ENCODE measurements around the gene SLC1A7.

SLC1A7 gene

DNA sequence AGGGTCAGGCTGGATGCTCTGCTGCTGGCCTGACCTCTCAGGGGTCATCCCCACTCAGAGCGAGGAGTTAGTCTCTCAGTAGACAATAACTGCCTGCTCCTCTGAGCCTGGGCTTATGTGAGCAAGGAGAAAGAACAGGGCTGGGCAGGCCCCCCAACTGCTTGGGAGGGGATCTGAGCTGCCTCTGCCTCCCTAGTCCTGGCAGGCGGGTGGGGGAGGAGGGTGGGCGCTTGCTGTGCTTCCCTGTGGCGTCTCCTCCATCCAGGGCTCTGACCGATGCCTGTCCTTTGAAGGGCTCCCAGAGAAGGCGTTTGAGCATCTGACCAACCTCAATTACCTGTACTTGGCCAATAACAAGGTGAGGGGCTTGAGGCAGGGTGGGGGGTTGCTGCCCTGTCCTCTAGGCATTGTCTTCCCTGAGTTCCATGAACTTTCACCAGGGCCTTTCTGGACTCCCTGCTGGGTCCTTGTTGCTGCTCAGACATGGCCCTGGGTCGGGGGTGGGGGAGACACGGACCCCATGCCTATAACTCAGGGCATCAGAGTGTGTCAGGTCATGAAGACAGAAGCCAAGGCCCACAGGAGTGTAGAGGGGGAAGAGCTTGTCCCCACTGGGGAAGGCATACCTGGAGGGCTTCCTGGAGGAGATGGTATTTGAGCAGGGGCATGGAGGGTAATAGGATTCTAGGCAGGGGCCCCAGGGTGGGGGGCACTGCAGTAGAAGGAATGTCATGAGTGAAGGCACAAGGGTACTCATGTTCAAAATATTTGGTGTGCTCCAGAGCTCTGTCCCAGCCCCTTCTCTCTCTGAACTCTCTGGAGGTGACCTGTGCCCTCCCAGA is 67.9 kb downstream of the SLC1A7 start:
- FAIRE-seq (no peak), DNase-seq (ENCODE audit: insufficient read length, low spot score) (no peak)
- TF ChIP-seq TAF1 (IDR thresholded peaks at IDR 0.05; ENCODE audit: low read depth, low read length) (no peak), POLR2AphosphoS5 (IDR thresholded peaks at IDR 0.05; ENCODE audit: low read depth, low read length) (no peak), SPI1 (IDR thresholded peaks at IDR 0.05; ENCODE audit: low read depth, low read length) (no peak), POLR2A (IDR thresholded peaks at IDR 0.05; ENCODE audit: low read depth, low read length) (no peak), PAX5 (IDR thresholded peaks at IDR 0.05; ENCODE audit: insufficient read depth, low read length, severe bottlenecking) (no peak), POU2F2 (IDR thresholded peaks at IDR 0.05; ENCODE audit: low read depth, low read length) (no peak)

- DNase-seq (ENCODE audit: insufficient read length, low spot score) = no peak
- TF ChIP-seq POU2F2 (IDR thresholded peaks at IDR 0.05; ENCODE audit: low read depth, low read length) (no peak), POLR2A (IDR thresholded peaks at IDR 0.05; ENCODE audit: low read depth, low read length) (no peak), POLR2AphosphoS5 (IDR thresholded peaks at IDR 0.05; ENCODE audit: low read depth, low read length) (no peak), PAX5 (IDR thresholded peaks at IDR 0.05; ENCODE audit: insufficient read depth, low read length, severe bottlenecking) (no peak), TAF1 (IDR thresholded peaks at IDR 0.05; ENCODE audit: low read depth, low read length) (no peak), SPI1 (IDR thresholded peaks at IDR 0.05; ENCODE audit: low read depth, low read length) (no peak)
- FAIRE-seq = no peak
Observed at GRCh38 chr1:53073868-53074311, 68.5 kb downstream of the SLC1A7 start.

DNA sequence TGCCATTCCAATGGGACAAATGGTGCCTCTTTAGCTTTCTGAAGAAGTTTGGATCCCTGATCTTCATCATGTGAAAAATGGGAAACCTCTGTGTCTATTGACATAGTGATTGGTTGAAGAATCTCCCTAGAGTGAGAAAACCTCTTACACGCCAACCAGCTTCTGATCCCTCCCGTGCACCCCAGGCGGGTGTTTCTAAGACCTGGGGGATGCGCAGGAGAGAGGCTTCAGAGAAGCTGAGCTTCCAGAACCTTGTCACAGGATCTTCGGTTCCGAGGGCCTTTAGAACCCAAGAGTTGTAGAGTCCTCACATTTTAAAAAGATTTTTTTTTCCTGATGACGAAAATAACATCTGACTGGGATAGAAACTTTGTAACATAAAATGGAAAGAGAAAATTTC is 69.2 kb downstream of the SLC1A7 start:
- DNase-seq (ENCODE audit: insufficient read length, low spot score) (no peak), FAIRE-seq (no peak)
- no peak for TF ChIP-seq POLR2AphosphoS5 (IDR thresholded peaks at IDR 0.05; ENCODE audit: low read depth, low read length)
- no peak for TF ChIP-seq PAX5 (IDR thresholded peaks at IDR 0.05; ENCODE audit: insufficient read depth, low read length, severe bottlenecking)
- no peak for TF ChIP-seq SPI1 (IDR thresholded peaks at IDR 0.05; ENCODE audit: low read depth, low read length)
- no peak for TF ChIP-seq TAF1 (IDR thresholded peaks at IDR 0.05; ENCODE audit: low read depth, low read length)
- no peak for TF ChIP-seq POU2F2 (IDR thresholded peaks at IDR 0.05; ENCODE audit: low read depth, low read length)
- TF ChIP-seq POLR2A (IDR thresholded peaks at IDR 0.05; ENCODE audit: low read depth, low read length) = no peak

GRCh38 chr1:53071915-53072314 is 70.5 kb downstream of the SLC1A7 start:
- FAIRE-seq (no peak), DNase-seq (ENCODE audit: insufficient read length, low spot score) (no peak)
- TF ChIP-seq PAX5 (IDR thresholded peaks at IDR 0.05; ENCODE audit: insufficient read depth, low read length, severe bottlenecking) (no peak), SPI1 (IDR thresholded peaks at IDR 0.05; ENCODE audit: low read depth, low read length) (no peak), POU2F2 (IDR thresholded peaks at IDR 0.05; ENCODE audit: low read depth, low read length) (no peak), POLR2A (IDR thresholded peaks at IDR 0.05; ENCODE audit: low read depth, low read length) (no peak), POLR2AphosphoS5 (IDR thresholded peaks at IDR 0.05; ENCODE audit: low read depth, low read length) (no peak), TAF1 (IDR thresholded peaks at IDR 0.05; ENCODE audit: low read depth, low read length) (no peak)

- no peak for TF ChIP-seq POLR2A (IDR thresholded peaks at IDR 0.05; ENCODE audit: low read depth, low read length)
- no peak for TF ChIP-seq TAF1 (IDR thresholded peaks at IDR 0.05; ENCODE audit: low read depth, low read length)
- TF ChIP-seq SPI1 (IDR thresholded peaks at IDR 0.05; ENCODE audit: low read depth, low read length) = no peak
- TF ChIP-seq POU2F2 (IDR thresholded peaks at IDR 0.05; ENCODE audit: low read depth, low read length) = no peak
- TF ChIP-seq POLR2AphosphoS5 (IDR thresholded peaks at IDR 0.05; ENCODE audit: low read depth, low read length) = no peak
- DNase-seq (ENCODE audit: insufficient read length, low spot score) (peak; percentile 8), FAIRE-seq (no peak)
Observed at GRCh38 chr1:53071167-53071865, 71.1 kb downstream of the SLC1A7 start.

- DNase-seq (ENCODE audit: insufficient read length, low spot score) = peak; percentile 11
- TF ChIP-seq POU2F2 (IDR thresholded peaks at IDR 0.05; ENCODE audit: low read depth, low read length) (no peak), SPI1 (IDR thresholded peaks at IDR 0.05; ENCODE audit: low read depth, low read length) (no peak), POLR2AphosphoS5 (IDR thresholded peaks at IDR 0.05; ENCODE audit: low read depth, low read length) (no peak), TAF1 (IDR thresholded peaks at IDR 0.05; ENCODE audit: low read depth, low read length) (no peak), POLR2A (IDR thresholded peaks at IDR 0.05; ENCODE audit: low read depth, low read length) (no peak), PAX5 (IDR thresholded peaks at IDR 0.05; ENCODE audit: insufficient read depth, low read length, severe bottlenecking) (no peak)
- FAIRE-seq = no peak
Observed at GRCh38 chr1:53070621-53071020, 71.8 kb downstream of the SLC1A7 start.

DNA sequence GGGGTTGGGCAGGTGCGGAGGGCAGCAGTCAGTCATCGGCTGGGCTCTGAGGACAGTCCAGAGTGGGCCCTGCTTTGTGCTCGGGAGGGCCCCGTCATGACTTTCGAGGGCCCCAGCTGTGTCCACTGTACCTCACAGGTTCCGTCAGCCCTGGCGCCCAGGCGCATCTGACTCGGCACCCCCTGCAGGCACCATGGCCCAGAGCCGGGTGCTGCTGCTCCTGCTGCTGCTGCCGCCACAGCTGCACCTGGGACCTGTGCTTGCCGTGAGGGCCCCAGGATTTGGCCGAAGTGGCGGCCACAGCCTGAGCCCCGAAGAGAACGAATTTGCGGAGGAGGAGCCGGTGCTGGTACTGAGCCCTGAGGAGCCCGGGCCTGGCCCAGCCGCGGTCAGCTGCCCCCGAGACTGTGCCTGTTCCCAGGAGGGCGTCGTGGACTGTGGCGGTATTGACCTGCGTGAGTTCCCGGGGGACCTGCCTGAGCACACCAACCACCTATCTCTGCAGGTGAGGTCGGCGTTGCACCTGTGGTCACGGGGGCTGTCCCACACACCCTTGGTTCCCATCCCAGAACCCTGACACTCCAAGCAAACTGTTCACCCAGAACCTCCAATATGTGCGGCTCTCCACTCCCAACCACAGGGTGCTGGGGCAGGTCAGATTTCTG is 72.6 kb downstream of the SLC1A7 start:
- FAIRE-seq (no peak), DNase-seq (ENCODE audit: insufficient read length, low spot score) (peak; percentile 7)
- TF ChIP-seq TAF1 (IDR thresholded peaks at IDR 0.05; ENCODE audit: low read depth, low read length) (no peak), POLR2AphosphoS5 (IDR thresholded peaks at IDR 0.05; ENCODE audit: low read depth, low read length) (no peak), POLR2A (IDR thresholded peaks at IDR 0.05; ENCODE audit: low read depth, low read length) (no peak), POU2F2 (IDR thresholded peaks at IDR 0.05; ENCODE audit: low read depth, low read length) (no peak), PAX5 (IDR thresholded peaks at IDR 0.05; ENCODE audit: insufficient read depth, low read length, severe bottlenecking) (no peak), SPI1 (IDR thresholded peaks at IDR 0.05; ENCODE audit: low read depth, low read length) (no peak)

- TF ChIP-seq POLR2A (IDR thresholded peaks at IDR 0.05; ENCODE audit: low read depth, low read length) (no peak), TAF1 (IDR thresholded peaks at IDR 0.05; ENCODE audit: low read depth, low read length) (no peak), POU2F2 (IDR thresholded peaks at IDR 0.05; ENCODE audit: low read depth, low read length) (no peak), SPI1 (IDR thresholded peaks at IDR 0.05; ENCODE audit: low read depth, low read length) (no peak), PAX5 (IDR thresholded peaks at IDR 0.05; ENCODE audit: insufficient read depth, low read length, severe bottlenecking) (no peak), POLR2AphosphoS5 (IDR thresholded peaks at IDR 0.05; ENCODE audit: low read depth, low read length) (no peak)
- DNase-seq (ENCODE audit: insufficient read length, low spot score) (no peak), FAIRE-seq (no peak)
Observed at GRCh38 chr1:53069265-53069662, 73.2 kb downstream of the SLC1A7 start.

Data from GM12891 (cell line).